ENCODE measurements around the gene ZBTB16.

DNA sequence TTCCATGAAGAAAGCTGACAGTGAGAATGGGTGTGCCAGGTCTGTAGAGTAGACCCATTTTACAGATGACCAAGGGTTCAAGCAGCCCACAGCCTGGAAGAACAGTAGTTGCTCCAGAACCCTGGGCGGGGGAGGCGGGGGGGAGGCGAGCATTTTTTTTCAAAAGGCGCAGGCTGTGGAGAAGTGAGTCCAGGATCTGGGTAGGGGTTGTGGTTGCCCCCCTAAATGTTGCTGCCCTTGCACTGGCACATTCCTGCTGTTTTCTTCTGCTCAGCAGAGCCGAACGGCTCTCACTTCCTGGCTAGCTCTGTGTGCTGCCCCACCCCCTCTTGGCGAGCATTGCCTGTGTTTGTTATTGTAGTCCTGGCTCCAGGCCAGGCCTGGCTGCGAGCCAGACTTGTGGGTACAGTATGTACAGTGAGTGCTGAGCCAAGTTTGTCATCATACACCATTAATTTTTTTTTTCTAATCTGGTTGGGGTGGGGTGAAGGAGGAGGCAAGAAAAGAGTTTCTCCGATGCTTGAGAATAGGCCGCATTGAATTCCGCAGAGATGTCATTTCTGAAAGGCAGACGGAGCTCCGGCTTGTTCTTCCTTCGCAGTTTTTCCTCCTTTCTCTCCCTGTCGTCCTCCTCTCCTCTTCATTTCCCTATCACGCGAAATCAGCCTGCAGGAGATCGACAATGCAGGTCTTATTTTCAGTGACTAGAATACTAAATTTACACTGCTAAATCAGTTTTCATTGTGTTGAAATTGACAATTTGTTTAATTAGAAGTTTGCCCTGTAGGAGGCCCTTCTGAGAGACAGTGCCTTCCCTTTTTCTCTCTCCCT, 100.5 kb downstream of the ZBTB16 start:
- TF ChIP-seq, protein P1, sequence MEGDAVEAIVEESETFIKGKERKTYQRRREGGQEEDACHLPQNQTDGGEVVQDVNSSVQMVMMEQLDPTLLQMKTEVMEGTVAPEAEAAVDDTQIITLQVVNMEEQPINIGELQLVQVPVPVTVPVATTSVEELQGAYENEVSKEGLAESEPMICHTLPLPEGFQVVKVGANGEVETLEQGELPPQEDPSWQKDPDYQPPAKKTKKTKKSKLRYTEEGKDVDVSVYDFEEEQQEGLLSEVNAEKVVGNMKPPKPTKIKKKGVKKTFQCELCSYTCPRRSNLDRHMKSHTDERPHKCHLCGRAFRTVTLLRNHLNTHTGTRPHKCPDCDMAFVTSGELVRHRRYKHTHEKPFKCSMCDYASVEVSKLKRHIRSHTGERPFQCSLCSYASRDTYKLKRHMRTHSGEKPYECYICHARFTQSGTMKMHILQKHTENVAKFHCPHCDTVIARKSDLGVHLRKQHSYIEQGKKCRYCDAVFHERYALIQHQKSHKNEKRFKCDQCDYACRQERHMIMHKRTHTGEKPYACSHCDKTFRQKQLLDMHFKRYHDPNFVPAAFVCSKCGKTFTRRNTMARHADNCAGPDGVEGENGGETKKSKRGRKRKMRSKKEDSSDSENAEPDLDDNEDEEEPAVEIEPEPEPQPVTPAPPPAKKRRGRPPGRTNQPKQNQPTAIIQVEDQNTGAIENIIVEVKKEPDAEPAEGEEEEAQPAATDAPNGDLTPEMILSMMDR (IDR thresholded peaks at IDR 0.05; ENCODE audit: low read depth, low read length) = no peak
- no peak for TF ChIP-seq POLR2A (IDR thresholded peaks at IDR 0.05; ENCODE audit: extremely low read depth, insufficient read length)
- TF ChIP-seq MYC (IDR thresholded peaks at IDR 0.05; ENCODE audit: low read depth, low read length) = no peak

Data from NB4 (cell line).